Frontal cortex (tissue), 4 donors: ENCODE results near the gene COMMD10. TPM values are rescaled to one million over a fixed set of nuclear protein-coding genes. Genes with fewer than 3 reads are reported as not detected.

ENCODE experiments used
- DNase-seq, 2 donors: peaks; one replicate each; pipeline ENCODE4 v3.0.0; 2012; ENCODE audit warnings: low spot score in 2 of 2
- FAIRE-seq: peaks from 2 replicates; lab custom pipeline; 2012; peaks lifted over from hg19 to GRCh38; lab: Jason Lieb, UNC
- total RNA-seq: library from RNA; depleted of rRNA; stranded (reverse); fragments of >200 nt; gene quantifications from one replicate; pipeline ENCODE4 v1.2.3, GENCODE V29; 2014
- donor health status: control.
- donor health status: control.
- donor health status: control.

The COMMD10 gene
- total RNA-seq, 1 donor from 2014 or later, result 28.5 TPM

DNA sequence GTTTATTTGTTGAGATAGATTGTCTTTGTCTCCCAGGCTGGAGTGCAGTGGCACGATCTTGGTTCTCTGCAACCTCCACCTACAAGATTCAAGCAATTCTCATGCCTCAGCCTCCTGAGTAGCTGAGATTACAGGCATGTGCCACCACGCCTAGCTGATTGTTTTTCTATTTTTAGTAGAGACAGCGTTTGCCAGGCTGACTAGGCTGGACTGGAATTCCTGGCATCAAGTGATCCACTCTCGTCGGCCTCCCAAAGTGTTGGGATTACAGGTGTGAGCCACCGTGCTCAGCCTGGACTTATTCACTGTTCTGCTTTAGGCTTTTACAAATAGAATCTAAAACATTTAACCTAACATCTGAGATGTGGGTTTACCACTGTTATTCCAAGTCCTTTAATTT, 91.3 kb downstream of the COMMD10 start:
- no peak for DNase-seq
- FAIRE-seq, result no peak

DNA sequence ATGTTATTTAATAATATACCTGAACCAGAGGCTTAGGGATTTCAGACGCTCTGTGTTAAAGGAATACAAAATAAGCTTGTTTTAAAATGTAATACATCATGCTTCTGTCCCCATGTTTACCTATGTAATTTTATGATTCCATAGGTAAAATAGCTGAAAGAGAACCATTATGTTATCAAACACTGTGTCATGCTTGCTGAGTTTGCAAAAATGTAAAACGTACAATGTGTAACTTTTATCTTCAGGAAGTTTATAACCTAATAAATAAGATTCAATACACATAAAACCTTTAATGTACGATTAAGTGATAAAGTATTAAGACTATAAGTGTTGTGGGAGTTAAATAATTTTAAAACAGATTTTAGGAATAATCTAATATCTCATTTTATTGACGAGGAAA, 94.1 kb downstream of the COMMD10 start:
- no peak for FAIRE-seq
- no peak for DNase-seq

DNA sequence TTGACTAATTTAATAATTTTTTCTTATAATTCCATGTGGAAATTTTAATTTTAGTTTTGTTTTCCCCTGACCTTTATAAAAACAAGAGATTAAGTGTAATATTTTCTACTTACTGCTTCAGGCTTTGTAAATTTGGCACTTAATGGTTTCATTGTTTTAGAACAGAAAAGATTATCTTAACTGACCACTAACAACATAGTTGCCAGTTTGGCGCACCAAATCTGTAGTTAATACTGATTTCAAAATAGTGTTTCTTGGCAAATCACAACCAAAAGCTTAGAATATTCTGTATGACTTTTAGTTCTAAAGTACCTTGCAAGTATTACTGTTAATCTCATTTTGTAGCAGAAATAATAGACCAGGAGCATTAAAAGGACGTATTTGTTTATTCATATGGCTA, 124.3 kb downstream of the COMMD10 start:
- DNase-seq (no peak), FAIRE-seq (no peak)

DNA sequence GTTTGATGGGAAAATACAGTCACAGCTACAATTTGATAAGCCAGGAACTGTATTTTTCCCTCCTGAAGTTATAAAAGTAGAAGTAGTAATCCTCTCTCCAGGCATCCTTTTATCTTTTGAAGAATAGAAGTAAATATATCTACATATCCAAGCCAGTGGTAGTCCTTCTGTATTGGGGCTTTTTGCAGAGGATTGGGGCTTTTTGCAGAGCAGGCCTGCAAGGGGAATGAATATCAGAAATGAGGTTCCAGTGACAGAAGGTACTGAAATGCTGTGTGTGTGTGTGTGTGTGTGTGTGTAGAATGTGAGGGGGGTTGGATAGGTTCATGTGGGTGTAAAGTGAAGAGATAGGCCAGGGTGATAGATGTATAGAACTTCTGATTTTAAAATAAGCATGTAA, 127.4 kb downstream of the COMMD10 start:
- no peak for DNase-seq
- FAIRE-seq, result no peak

DNA sequence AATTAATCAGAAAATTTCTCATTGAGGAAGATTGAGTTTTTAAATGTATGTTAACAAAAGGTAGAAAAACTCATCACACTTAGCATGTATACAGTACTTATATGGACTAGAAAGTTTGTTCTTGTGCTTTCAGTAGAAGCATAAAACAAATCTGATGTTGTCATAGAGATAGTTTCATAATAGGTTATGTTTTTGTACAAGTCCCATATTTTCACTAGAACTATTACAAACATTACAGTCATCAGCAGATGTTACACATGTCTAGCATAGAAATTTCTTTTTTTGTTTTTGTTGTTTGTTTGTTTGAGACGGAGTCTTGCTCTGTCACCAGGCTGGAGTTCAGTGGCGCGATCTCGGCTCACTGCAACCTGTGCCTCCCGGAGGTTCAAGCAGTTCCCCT, 131.4 kb downstream of the COMMD10 start:
- FAIRE-seq, result no peak
- no peak for DNase-seq

DNA sequence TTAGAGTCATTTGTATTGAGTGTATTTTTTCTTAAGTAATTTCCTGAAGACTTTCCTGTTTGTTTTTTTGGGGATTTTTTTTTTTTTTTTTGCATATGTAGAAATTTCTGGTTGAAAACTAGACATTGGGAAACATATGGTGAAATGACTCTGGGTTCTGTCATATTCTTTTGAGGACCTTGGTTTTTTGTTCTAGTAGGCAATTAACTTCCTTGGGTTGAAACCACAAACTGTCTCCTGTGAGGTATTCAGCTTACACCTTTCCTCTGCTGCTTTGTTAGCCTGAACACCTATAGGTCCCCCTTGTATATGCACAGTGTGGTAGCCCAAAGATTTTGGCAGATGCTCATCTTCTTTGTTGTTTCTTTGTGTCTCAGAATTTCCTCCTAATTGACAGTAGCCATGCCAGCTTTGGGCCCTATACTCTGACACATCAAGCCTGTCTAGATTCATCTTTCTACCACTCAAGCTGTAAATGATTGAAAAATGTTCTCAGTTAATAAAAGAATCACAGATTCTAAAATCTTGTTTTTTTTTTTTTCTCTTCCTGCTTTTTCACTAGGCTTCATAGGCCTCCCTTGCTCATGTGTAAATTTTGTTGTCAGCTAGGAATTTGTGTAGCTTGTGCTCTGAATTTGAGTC, 140.6 kb downstream of the COMMD10 start:
- no peak for FAIRE-seq

DNA sequence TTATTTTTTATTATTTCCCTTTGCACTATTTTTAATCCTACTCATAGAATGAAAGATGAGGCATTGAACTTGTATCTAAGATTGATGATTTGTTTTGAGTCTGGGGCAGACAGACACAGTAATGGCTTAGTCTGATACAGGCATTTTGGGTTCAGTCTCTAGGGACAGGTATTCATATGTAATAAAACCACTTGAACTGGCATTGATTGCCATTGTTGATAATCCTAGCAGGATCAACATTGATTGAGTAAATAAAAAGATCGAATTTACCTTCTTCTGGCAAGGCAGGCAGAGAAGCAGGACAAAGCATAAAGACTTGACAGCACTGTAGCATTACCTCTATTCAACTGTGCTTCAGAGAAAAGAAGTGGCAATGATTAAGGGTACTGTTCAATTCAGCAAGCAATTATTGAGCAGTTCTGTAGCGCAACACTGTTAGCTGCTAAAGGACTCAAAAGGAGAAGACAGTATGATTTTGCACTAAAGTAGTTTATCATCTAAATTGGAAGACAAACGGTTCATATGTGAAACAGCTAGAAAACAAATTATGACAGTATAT, 144.4 kb downstream of the COMMD10 start:
- FAIRE-seq (no peak), DNase-seq (no peak)

More for the DNA sequence above, 140.6 kb downstream of the COMMD10 start:
- DNase-seq, result no peak

DNA sequence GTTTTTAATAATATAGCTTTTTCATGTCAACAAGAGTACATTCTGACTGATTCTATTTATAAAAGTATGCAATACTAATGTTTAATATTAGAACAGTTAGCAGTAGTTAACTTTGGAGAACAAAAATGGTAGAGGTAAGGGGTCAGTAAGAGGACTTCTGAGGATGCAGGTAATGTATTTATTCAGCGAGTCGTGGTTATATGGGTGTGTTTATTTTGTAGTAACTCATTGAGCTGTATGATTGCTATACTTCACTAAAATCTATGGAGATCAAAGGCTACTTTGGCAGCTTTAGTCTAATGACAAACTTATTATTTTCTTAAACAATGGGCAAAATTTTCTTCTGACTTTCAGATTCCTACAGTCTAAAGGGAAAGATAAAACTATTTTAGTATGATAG, 146.5 kb downstream of the COMMD10 start:
- FAIRE-seq, result no peak

DNA sequence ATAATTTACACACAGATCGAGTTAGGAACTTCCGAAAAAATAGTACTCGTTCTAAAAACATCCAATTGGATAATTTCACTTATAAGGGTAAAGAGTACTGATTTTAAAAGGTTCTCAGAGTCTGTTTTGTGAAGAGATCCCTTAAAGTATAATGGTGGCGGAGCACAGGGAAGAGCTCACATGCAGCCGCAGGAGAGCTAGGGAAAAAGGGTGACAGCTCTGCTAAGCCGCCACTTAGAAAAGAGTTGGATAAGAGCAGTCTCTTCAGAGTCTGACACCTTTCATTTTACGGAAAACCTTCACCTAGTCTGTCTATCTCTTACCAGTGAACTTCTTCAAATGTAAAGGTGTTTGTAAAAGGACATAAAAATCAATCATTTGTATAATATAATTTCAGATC, 149.9 kb downstream of the COMMD10 start:
- DNase-seq (no peak), FAIRE-seq (no peak)

More for the DNA sequence above, 146.5 kb downstream of the COMMD10 start:
- no peak for DNase-seq

DNA sequence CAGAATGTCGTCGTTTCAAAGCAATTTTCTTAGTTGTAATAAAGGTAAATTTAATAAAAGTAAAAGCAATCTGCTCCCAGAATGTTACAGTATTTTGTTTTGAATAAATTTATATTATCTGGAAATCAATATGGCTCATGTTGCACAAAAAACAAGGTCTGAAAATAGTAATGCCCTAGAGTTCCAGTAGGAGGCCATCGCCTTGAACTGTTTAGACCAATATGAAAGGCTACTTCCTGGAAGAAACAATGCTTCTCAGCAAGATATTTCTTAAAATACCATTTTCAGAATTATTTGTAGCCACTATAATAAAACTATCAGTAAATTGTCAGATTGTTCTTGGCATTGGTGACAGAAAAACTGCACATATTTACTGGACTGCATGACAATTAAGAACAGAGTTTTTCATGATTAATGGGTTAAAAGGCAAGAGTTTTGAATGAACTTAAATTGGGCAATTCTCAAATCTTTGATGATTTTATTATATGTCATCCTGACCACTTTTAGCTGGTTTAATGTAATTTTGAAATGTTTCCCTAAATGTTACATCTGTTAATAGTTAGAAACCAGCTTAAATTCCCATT, 153.2 kb downstream of the COMMD10 start:
- FAIRE-seq (no peak), DNase-seq (no peak)

DNA sequence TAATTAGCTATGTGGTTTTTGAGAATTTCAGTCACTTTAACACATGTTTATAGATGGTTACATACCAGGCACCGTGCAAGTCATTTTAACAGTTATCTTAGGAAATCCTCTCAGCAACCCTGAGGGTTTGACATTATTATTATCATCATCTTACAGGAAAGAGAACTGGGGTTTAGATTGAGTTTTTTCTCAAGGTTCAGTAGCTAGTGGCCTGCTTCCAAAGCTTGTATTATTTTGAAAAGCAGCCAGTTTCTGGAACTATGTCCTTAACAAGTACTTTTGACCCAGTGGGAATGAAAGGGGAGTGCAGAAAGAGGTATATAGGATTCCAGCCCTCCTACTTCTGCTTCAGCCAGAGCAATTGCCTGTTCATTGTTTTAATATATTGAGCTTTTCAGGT, 157.5 kb downstream of the COMMD10 start:
- FAIRE-seq (no peak), DNase-seq (no peak)

DNA sequence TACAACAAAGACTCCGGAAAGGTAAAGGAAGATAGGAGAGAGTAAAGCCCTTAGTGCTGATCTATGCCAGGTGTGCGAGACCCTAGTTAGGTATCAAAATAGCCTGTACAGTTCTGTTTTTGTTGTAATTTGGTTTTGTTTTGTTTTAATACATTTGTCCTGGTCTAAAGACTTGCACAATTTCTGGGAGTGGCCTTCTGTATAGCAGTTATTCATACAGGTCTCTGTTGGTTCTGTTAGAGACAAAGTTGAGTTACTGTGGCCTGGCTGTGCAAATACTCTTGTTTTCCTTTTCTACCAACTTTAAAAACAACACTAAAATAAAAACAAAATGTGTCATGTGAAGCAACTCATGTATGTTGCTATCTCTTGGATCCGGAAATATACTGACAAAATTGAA, 163.6 kb downstream of the COMMD10 start:
- FAIRE-seq, result no peak
- DNase-seq, result no peak

DNA sequence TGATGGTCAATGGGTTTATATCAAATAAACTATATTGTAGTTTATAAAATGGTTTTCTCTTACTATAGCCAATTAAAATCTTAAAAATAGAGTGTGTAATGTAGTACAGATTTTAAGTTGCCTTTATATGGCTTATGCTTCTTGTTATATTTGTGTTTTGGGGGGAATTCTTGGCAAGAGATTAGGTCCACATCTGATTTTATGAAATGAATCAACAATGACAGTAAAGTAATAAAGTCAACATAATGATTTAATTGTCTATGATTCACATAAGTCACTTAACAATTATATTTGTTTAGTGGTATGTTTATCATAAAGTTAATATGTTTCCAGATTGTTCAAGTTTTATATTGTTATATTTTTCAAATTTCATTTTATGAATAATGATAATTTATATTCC, 164.8 kb downstream of the COMMD10 start:
- FAIRE-seq (peak; percentile 82), DNase-seq (no peak)

DNA sequence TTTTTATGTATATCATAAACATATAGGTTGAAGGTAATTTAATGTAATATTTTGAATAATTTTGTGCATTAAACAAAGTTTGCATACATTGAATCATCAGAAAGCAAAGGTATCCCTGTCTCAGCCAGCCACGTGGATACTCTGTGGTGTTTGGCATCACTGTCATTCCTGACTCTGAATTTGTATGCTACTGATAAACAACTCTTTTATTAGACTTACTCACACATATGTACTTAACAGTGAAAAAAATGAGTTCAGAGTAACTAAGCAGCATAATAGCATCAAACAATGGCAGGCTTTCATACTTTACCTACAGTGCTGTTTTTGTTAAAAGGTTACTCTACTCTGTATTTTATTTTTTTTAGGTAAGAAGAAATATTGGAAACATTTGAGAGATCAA, 171.9 kb downstream of the COMMD10 start:
- no peak for FAIRE-seq
- DNase-seq, result no peak

DNA sequence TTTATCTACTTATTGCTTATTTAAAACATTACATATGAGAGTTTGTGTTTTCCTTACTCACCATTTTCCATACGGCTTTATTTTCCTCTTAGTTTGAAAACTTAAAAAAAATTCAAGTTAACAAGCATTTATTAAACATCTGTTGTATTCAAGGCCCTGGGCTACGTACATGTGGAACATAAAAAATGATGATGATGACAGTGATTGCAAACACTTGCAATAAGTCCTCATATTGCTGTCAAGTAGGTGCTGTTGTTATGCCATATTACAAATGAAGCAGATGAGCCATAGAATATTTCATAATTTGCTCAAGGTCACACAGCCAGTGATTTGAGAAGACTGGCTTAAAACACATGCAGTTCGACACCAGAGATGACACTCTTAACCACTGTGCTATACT, 180.6 kb downstream of the COMMD10 start:
- FAIRE-seq (no peak), DNase-seq (no peak)

DNA sequence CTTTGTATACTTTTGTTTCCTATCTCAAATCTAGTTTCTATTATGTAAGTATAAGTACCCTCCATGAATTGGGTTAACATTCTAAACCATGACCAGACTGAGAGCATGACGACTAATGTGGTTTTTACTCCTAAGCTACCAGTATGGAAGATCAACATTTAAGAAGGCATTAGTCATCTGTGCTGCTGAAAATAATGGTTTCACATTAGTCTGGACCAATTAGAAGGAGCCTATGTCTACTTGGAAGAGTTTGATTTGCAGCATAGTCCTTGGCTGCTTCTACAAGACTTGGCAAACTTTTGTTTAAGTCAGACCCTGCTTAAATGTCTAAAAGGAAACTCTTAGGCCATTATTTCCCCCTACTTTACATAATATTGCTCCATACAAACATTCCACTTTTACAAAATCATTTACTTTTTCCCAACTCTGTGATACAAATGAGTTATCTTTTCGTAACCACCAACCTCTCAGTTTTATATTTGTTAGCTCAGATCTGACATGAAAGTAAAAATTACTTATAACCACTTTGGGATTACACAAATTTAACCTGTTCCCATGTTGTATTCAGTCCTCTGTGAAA, 186.7 kb downstream of the COMMD10 start:
- FAIRE-seq (no peak), DNase-seq (no peak)

DNA sequence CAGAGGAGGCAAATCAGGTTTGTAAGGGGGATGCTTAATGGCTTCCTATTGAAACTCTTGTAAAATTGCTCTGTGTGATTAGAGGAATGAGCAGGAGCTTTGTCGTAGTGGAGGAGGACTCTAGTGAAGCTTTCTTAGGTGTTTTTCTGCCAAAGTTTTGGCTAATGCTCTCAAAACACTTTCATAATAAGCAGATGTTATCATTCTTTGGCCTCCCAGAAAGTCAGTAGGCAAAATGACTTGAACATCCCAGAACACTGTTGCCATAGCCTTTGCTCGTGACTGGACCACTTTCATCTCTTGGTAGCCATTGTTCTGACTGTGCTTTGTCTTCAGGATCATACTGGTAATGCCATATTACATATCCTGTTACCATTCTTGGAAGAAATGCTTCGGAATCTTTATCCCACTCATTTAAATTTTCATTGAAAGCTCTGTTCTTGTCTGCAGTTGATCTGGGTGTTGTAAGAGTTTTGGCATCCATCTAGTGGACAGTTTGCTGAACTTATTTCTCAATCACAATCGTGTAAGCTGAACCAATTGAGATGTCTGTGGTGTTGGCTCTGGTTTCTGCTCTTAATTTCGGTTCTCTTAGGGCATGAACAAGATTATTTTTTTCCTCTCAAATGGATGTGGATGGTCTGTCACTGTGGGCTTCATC, 187.6 kb downstream of the COMMD10 start:
- FAIRE-seq (no peak), DNase-seq (no peak)

DNA sequence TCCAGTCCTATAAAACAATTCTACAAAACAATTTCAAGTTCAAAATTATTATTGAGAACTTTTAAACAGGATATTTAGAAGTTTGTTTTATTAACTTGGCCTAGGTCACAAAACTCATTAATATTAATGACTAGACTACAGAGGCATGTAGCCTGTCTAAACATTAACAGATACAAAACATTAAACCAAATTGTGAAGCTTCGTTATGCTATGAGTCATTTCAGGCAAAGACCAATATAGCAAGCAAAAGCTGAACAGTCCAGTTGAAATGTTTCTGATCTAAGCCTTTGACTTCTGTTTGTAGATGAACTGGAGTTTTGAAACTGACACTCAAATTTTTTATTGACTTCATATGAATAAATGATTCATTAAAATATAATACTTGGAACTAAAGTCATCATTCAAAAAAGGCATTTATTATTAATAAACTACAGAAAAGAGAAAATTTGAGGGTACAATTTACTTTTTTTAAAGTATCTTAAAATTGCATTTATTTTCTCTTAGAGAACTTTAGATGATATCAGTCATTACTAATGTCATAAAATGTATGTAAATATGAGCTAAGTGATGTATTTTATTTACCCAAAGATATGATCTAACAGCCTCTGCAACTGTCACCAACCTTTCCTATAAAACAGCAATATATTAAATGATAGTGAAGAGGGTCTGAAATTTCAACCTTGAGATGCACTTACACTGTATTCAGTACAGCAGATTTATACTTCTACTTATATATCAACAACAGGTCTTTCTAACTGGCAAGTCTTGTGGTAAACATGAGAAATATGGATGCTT, 188.8 kb downstream of the COMMD10 start:
- no peak for FAIRE-seq
- DNase-seq, result no peak

DNA sequence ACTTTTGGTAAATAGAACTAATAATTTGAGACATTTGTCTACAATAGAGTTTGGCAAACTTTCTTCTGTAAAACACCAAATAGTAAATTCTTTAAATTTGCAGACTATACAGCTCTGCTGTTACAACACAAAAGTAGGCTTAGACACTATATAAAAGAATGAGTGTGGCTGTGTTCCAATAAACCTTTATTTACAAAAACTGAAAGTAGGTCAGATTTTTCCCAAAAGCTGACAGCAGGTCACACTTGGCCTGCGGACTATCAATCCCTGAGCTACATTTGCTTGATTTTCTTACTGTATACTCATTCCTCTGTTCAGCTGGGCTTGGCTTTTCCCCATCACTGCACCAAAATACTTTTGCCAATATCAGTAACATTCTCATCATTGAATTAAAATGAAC, 189.4 kb downstream of the COMMD10 start:
- FAIRE-seq, result no peak
- DNase-seq, result no peak

DNA sequence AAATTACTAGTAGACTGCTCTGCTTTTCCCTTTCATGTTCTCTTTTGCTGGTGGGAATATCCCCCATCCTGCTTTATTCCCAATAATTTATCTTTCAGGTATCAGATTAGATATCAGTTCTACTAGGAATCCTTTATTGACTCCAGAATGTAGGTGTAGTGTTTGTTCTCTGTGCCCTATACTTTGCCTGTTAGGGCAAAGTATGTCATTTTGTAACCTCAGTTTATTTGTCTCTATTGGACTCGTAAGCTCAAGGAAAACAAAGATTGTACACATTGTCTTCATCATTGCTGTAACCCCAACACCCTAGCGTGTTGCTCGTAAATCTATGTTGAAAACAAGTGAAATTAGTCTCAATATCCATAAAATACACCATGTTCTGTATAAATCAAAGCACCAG, 190.5 kb downstream of the COMMD10 start:
- FAIRE-seq (no peak), DNase-seq (no peak)
